K562 (cell line): ENCODE data around the gene SDCCAG8.

Experiments used
- ATF3 ChIP-seq, 2 experiments: fragments of 450-650 bp in 1 of 2; sonication (generic) in 1 of 2; formaldehyde crosslinking in 1 of 2; IDR thresholded peaks in 1 of 2; conservative IDR thresholded peaks in 1 of 2; 2 replicates each; pipeline versions ENCODE4 v1.6.1 to v1.8.1; 2016 to 2023; ENCODE audit warnings: mild to moderate bottlenecking in 2 of 2, moderate library complexity in 2 of 2, inconsistent platforms in 1 of 2, missing genetic modification reagents in 1 of 2
- BHLHE40 ChIP-seq: IDR thresholded peaks from 2 replicates; pipeline ENCODE4 v1.6.1; 2011; ENCODE audit warnings: low read length, improper control_type of control experiment
- CBX5 ChIP-seq: IDR thresholded peaks from 2 replicates; pipeline ENCODE4 v1.6.1; 2014; ENCODE audit warnings: low read depth, borderline replicate concordance
- CTCF ChIP-seq, 3 experiments: IDR thresholded peaks in 2 of 3; conservative IDR thresholded peaks in 1 of 3; 2 replicates each; pipeline ENCODE4 v1.5.1; 2011 to 2012; ENCODE audit warnings: low read length in 3 of 3, mild to moderate bottlenecking in 3 of 3, control low read depth in 2 of 3, improper control_type of control experiment in 1 of 3, inconsistent platforms in 1 of 3, low read depth in 1 of 3, mixed read lengths in 1 of 3, moderate library complexity in 1 of 3; ENCODE audit not compliant: insufficient read depth in 2 of 3
- FOS ChIP-seq: IDR thresholded peaks from 3 replicates; pipeline ENCODE4 v1.6.1; 2011; ENCODE audit not compliant: insufficient read length; ENCODE audit errors: extremely low read depth
- HCFC1 ChIP-seq: IDR thresholded peaks from 2 replicates; pipeline ENCODE4 v1.6.1; 2012; ENCODE audit warnings: low read depth, low read length, improper control_type of control experiment
- ZBTB26 ChIP-seq: fragments of 450-650 bp; formaldehyde crosslinking; IDR thresholded peaks from 2 replicates; pipeline ENCODE4 v1.4.0; 2022; ENCODE audit warnings: missing genetic modification characterization
- TF ChIP-seq, protein P1 (sequence below): fragments of 250-450 bp; sonication (Bioruptor Pico); IDR thresholded peaks from 2 replicates; pipeline ENCODE4 v1.5.0; 2020; ENCODE audit warnings: mild to moderate bottlenecking

DNA sequence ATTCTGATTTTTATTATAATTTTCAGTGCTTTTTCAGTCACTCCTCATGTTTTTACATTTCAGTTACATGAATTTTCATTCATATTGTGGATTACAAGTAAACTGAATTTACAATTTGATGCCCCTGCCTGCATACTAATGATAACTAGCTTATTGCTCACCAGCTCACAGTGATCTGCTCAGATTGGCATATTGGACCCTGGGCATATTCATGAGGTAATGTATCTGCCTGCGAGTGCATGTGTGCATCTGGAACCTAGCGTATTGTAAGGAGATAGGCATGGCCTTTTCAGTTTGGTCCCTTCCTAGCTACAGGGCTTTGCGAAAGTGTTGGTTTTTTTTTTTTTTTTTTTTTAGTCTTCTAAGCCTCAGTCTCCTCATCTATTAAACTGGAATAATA is 213.7 kb downstream of the SDCCAG8 start:
- TF ChIP-seq CTCF (IDR thresholded peaks at IDR 0.05 in 2 of 3, conservative IDR thresholded peaks at IDR 0.05 in 1 of 3; ENCODE audit: insufficient read depth in 2 of 3, low read depth in 1 of 3, low read length in 3 of 3) (no peak), FOS (no peak), HCFC1 (no peak), ZBTB26 (CRISPR knock-in tag) (no peak), BHLHE40 (no peak), CBX5 (no peak), ATF3 (IDR thresholded peaks at IDR 0.05) (no peak), ATF3 (CRISPR knock-in tag; conservative IDR thresholded peaks at IDR 0.05) (no peak)
- TF ChIP-seq, protein P1, sequence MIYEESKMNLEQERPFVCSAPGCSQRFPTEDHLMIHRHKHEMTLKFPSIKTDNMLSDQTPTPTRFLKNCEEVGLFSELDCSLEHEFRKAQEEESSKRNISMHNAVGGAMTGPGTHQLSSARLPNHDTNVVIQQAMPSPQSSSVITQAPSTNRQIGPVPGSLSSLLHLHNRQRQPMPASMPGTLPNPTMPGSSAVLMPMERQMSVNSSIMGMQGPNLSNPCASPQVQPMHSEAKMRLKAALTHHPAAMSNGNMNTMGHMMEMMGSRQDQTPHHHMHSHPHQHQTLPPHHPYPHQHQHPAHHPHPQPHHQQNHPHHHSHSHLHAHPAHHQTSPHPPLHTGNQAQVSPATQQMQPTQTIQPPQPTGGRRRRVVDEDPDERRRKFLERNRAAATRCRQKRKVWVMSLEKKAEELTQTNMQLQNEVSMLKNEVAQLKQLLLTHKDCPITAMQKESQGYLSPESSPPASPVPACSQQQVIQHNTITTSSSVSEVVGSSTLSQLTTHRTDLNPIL (CRISPR knock-in tag) = no peak
